PC-9 (cell line): ENCODE results near the gene MICALL1. TPM values are rescaled to one million over a fixed set of nuclear protein-coding genes. Genes with fewer than 3 reads are reported as not detected.

Source experiments
- BruUV-seq: library from RNA; stranded (reverse); fragments of 400-500 nt; replicated peaks from 2 replicates; lab custom pipeline; 2021; lab: Mats Ljungman, UMichigan
- CTCF ChIA-PET: fragments of 300-600 bp; sonication (Branson Sonifier 250); formaldehyde crosslinking; loops from one replicate; lab custom pipeline; 2022; ENCODE audit warnings: antibody characterized with exemption; lab: Charles Lee
- POLR2A ChIA-PET: fragments of 300-600 bp; sonication (Branson Sonifier 250); formaldehyde crosslinking; loops from one replicate; lab custom pipeline; 2022; ENCODE audit warnings: antibody characterized with exemption; ENCODE audit not compliant: unreplicated experiment; lab: Charles Lee
- DNase-seq, 2 experiments: peaks; one replicate each; pipeline versions ENCODE4 v3.0.0 to v3.0.0-alpha.2; 2015 to 2022; ENCODE audit warnings: mixed read lengths in 1 of 2
- H2AFZ ChIP-seq: fragments of 200-600 bp; sonication (generic); 2 replicates; pipeline ENCODE4 v1.8.1; 2017; ENCODE audit warnings: antibody characterized with exemption
- H3F3A ChIP-seq: fragments of 200-600 bp; sonication (generic); 2 replicates; pipeline ENCODE4 v1.8.1; 2017; ENCODE audit warnings: antibody characterized with exemption, mild to moderate bottlenecking, low read depth; ENCODE audit not compliant: insufficient read depth
- H3K27ac ChIP-seq: fragments of 200-600 bp; sonication (generic); 2 replicates; pipeline ENCODE4 v1.6.1; 2016; ENCODE audit warnings: mixed run types
- H3K27me3 ChIP-seq: fragments of 200-600 bp; sonication (generic); 2 replicates; pipeline ENCODE4 v1.6.1; 2016; ENCODE audit warnings: low read depth, mixed run types; ENCODE audit not compliant: insufficient read depth
- H3K36me3 ChIP-seq: fragments of 200-600 bp; sonication (generic); 2 replicates; pipeline ENCODE4 v1.6.1; 2016; ENCODE audit warnings: low read depth, mixed run types
- H3K4me1 ChIP-seq: fragments of 200-600 bp; sonication (generic); replicated peaks from 2 replicates; pipeline ENCODE4 v1.6.1; 2016; ENCODE audit warnings: mixed run types; ENCODE audit not compliant: insufficient read depth
- H3K4me2 ChIP-seq: fragments of 200-600 bp; sonication (generic); 2 replicates; pipeline ENCODE4 v1.6.1; 2017; ENCODE audit warnings: mixed run types
- H3K4me3 ChIP-seq: fragments of 200-600 bp; sonication (generic); 2 replicates; pipeline ENCODE4 v1.6.1; 2016; ENCODE audit warnings: mixed run types
- H3K79me2 ChIP-seq: fragments of 200-600 bp; sonication (generic); 2 replicates; pipeline ENCODE4 v1.6.1; 2017; ENCODE audit warnings: low read depth, mixed run types
- H3K9me2 ChIP-seq: fragments of 200-600 bp; sonication (generic); 2 replicates; pipeline ENCODE4 v1.8.1; 2017; ENCODE audit warnings: mild to moderate bottlenecking; ENCODE audit not compliant: insufficient read depth
- H3K9me3 ChIP-seq: fragments of 200-600 bp; sonication (generic); 2 replicates; pipeline ENCODE4 v1.8.1; 2016; ENCODE audit warnings: low read depth; ENCODE audit not compliant: insufficient read depth
- H4K20me1 ChIP-seq: fragments of 200-600 bp; sonication (generic); 2 replicates; pipeline ENCODE4 v1.8.1; 2017; ENCODE audit not compliant: insufficient read depth
- EZH2 ChIP-seq: fragments of 200-600 bp; sonication (generic); IDR thresholded peaks from 2 replicates; pipeline ENCODE4 v1.8.0; 2017; ENCODE audit warnings: antibody characterized with exemption, low read depth
- intact Hi-C: fragments of 100-400 bp; cut with micrococcal nuclease; formaldehyde crosslinking; loops from one replicate; pipeline ENCODE4 v1.10.0; 2022; ENCODE audit not compliant: unreplicated experiment
- total RNA-seq: library from RNA; stranded (reverse); gene quantifications from 2 replicates; pipeline ENCODE4 v1.2.3, GENCODE V29; 2021
- TF ChIP-seq, protein P1 (sequence below): fragments of 200-600 bp; sonication (generic); conservative IDR thresholded peaks from 2 replicates; pipeline ENCODE4 v1.6.1; 2017; ENCODE audit warnings: mixed run types, antibody characterized with exemption, mild to moderate bottlenecking, moderate library complexity

The MICALL1 gene
- total RNA-seq, 1 experiment from 2014 or later = 113 TPM

DNA sequence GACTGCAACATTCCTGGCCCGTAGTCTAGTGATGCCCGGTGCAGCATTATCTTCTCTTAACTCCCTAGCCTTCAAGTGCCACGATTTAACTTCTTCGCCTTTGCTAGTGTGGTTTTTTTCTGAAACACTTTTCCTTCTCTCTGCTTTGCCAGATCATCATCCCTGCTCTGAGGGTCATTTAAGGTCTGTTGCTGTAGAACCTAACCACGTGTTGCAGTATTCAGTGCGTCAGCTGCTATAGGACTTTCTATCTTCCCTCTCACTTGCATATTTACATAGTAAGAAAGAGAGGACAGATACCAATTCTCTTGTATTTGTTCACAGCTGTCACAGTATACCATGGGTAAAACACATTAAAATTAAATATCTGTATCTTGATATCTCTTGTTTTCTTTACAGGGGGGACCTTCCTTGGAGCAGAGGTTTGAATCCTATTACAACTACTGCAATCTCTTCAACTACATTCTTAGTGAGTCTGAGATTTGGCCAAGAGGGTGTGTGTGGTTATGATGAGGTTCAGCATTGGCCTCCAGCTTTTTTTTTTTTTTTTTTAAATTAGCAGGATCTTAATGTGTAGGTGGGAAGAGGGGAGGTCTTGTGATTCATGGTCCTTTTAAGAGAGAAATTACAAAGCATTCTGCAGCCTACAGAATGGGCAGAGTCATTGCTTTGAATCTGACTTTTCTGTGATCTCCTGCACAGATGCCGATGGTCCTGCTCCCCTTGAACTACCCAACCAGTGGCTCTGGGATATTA lies 43.3 kb upstream of the MICALL1 start:
- POLR2A ChIA-PET = interaction anchor here (0.6 to 1.0 kb wide), 3 partner anchors 25 to 846 kb away, joined by 3 to 9 read pairs (median 5); no protein-coding TSS in a partner anchor
- TF ChIP-seq, protein P1, sequence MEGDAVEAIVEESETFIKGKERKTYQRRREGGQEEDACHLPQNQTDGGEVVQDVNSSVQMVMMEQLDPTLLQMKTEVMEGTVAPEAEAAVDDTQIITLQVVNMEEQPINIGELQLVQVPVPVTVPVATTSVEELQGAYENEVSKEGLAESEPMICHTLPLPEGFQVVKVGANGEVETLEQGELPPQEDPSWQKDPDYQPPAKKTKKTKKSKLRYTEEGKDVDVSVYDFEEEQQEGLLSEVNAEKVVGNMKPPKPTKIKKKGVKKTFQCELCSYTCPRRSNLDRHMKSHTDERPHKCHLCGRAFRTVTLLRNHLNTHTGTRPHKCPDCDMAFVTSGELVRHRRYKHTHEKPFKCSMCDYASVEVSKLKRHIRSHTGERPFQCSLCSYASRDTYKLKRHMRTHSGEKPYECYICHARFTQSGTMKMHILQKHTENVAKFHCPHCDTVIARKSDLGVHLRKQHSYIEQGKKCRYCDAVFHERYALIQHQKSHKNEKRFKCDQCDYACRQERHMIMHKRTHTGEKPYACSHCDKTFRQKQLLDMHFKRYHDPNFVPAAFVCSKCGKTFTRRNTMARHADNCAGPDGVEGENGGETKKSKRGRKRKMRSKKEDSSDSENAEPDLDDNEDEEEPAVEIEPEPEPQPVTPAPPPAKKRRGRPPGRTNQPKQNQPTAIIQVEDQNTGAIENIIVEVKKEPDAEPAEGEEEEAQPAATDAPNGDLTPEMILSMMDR = no peak
- TF ChIP-seq EZH2 = no peak
- Histone ChIP-seq H3K27me3 (no peaks in the 10 kb centered on the region), H3K9me2 (no peaks in the 10 kb centered on the region), H3K36me3 (peaks cover 66% of the 10 kb centered on the region), H3K9me3 (no peaks in the 10 kb centered on the region), H3F3A (peaks cover 76% of the 10 kb centered on the region), H3K4me3 (no peak overlapping the region), H3K27ac (no peak overlapping the region), H4K20me1 (peaks cover 49% of the 10 kb centered on the region), H3K4me1 (no peaks in the 10 kb centered on the region), H2AFZ (no peak overlapping the region), H3K79me2 (peaks cover 26% of the 10 kb centered on the region), H3K4me2 (no peak overlapping the region)
- BruUV-seq = no TSS peak
- intact Hi-C loops = loop anchor here (1.0 to 2.0 kb wide), 3 partner anchors 45 to 324 kb away; no protein-coding TSS in a partner anchor
- CTCF ChIA-PET = interaction anchor here (0.5 to 1.7 kb wide), 11 partner anchors 7 to 1311 kb away, joined by 3 to 22 read pairs (median 3); no protein-coding TSS in a partner anchor
- no peak for DNase-seq

DNA sequence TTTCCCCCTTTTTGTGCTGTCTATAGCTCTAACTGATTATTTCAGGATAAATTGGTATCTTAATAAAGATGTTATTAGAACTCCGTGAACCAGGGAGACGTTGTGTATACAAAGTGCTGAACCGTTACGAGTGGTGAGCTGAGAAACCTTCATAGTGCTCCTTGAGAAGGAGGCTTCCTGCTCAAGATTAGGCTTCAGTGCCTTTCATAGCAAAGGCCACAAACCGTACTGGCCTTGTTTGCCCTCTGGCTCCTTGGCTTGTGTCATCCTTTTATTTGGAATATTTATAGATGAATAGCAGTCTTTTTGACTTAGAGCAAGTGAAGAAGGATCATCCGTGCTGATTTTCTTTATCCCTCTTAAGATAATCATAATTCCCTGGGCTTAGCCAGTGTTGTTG lies 40.6 kb upstream of the MICALL1 start:
- intact Hi-C loops = no loop called here
- CTCF ChIA-PET = interaction anchor here (1.1 kb wide), 1 partner anchor 48 kb away, joined by 8 read pairs; no protein-coding TSS in a partner anchor
- no peak overlapping the region for H3K4me2 ChIP-seq
- BruUV-seq = no TSS peak
- H3F3A ChIP-seq = peaks cover 65% of the 10 kb centered on the region
- POLR2A ChIA-PET = interaction anchor here (0.6 kb wide), 1 partner anchor 38 kb away, joined by 6 read pairs; no protein-coding TSS in a partner anchor
- H3K79me2 ChIP-seq = peaks cover 33% of the 10 kb centered on the region
- DNase-seq = no peak
- H3K9me2 ChIP-seq = no peaks in the 10 kb centered on the region
- no peaks in the 10 kb centered on the region for H3K27me3 ChIP-seq
- H3K4me1 ChIP-seq = no peaks in the 10 kb centered on the region
- TF ChIP-seq EZH2 = no peak
- TF ChIP-seq, protein P1 = no peak
- H3K9me3 ChIP-seq = no peaks in the 10 kb centered on the region
- H2AFZ ChIP-seq = no peak overlapping the region
- H4K20me1 ChIP-seq = peaks cover 62% of the 10 kb centered on the region
- H3K4me3 ChIP-seq = no peak overlapping the region
- H3K36me3 ChIP-seq = peaks cover 63% of the 10 kb centered on the region
- H3K27ac ChIP-seq = no peak overlapping the region

DNA sequence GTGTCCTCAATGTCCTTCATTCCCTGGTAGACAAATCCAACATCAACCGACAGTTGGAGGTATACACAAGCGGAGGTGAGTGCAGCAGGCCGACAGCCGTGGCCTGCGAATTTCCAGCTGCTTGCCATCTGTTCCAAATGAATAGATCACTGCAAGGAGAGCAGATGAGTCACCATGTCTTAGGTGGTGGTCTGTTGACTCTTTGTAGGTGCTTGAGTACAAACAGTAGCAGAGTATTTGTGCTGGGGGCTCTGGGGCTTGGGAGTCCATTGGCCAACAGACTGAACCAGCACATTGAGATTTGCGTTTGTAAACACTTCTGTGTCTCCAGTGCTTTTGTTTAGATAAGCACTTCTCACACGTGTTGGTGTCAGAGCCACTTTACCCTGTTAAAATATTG lies 35.8 kb upstream of the MICALL1 start:
- Histone ChIP-seq H4K20me1 (peaks cover 67% of the 10 kb centered on the region), H3K27me3 (no peaks in the 10 kb centered on the region), H3K27ac (no peak overlapping the region), H3K9me3 (no peaks in the 10 kb centered on the region), H3K9me2 (no peaks in the 10 kb centered on the region), H3K79me2 (peaks cover 17% of the 10 kb centered on the region; the same call in 1 of the 2 replicates), H2AFZ (no peak overlapping the region), H3K36me3 (peaks cover 85% of the 10 kb centered on the region), H3F3A (peaks cover 35% of the 10 kb centered on the region; the same call in 1 of the 2 replicates), H3K4me2 (no peak overlapping the region), H3K4me3 (no peak overlapping the region), H3K4me1 (no peaks in the 10 kb centered on the region)
- intact Hi-C loops = no loop called here
- POLR2A ChIA-PET = no interaction called here
- no peak for DNase-seq
- CTCF ChIA-PET = no interaction called here
- TF ChIP-seq, protein P1 = no peak
- TF ChIP-seq EZH2 = no peak
- no TSS peak for BruUV-seq
